ENCODE data around the gene STK32B.
A peak's percentile ranks its signal among the peaks of the same experiment; 100 is the strongest.
"Not testable (repeated sequence)": the region's sequence is repeated elsewhere in the genome, so short reads cannot be mapped to it uniquely, and the experiment has no call there.

Gene STK32B

GRCh38 chr4:5212255-5213013 lies 161.2 kb downstream of the STK32B start:
- DNase-seq = no peak

- no peak for DNase-seq
These were observed 161.9 kb downstream of the STK32B start for GRCh38 chr4:5213087-5213595.

DNA sequence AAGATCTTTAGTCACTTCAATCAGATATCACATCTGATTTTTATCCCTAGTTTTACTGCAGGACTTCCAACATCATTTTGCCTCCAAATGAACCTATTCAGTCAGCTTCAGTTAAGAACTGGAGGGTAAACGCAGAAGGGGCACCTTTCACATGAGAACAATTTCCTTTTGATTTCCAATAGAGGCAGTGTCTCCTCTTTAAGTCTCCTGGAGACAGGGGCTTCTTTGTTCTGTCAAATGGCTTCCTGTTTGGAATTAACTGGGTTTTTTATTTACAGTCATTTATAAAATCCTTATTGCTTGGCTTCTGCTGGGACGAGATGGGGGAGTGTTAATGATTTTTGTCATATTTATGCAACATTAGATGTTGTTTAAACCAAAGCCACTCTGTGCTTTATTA lies 164.0 kb downstream of the STK32B start:
- DNase-seq = no peak

GRCh38 chr4:5217421-5217820 lies 166.1 kb downstream of the STK32B start:
- DNase-seq = peak; percentile 44

GRCh38 chr4:5218376-5219069 lies 167.2 kb downstream of the STK32B start:
- no peak for DNase-seq

- DNase-seq = peak; percentile 33
These were observed 168.7 kb downstream of the STK32B start for GRCh38 chr4:5220028-5220427.

- no peak for DNase-seq
These were observed 170.8 kb downstream of the STK32B start for GRCh38 chr4:5222047-5222446.

GRCh38 chr4:5222951-5223350 lies 171.7 kb downstream of the STK32B start:
- DNase-seq = no peak

- DNase-seq = peak; percentile 24
These were observed 173.1 kb downstream of the STK32B start for GRCh38 chr4:5224340-5224739.

- DNase-seq = no peak
These were observed 181.3 kb downstream of the STK32B start for GRCh38 chr4:5232549-5232948.

DNA sequence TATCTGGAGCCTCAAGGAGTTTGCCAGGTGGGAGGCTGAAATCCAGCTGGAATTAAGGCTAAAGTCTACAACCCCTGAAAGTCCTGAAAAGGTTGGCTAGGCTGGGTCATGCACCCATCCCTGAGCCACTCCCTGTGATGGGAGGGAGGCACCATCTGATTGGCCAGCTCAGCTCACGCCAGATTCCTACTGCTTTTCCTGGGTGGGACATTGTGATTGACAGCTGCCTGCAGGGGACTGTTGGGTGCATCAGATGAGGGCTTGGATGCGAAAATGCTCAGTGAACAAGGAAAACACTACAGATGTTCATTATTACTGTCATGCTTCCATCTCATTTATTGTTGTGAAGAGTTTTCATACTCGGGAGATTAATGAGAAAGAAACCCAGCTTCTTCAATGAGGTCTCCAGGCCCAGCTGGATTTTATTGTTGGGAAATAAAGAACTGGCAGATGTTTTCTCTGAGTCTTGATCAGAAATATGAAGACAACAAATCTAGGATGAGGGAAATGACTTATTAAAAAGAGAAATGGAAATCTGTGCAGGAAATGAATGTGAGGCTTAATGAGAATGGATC lies 185.9 kb downstream of the STK32B start:
- DNase-seq = no peak

DNA sequence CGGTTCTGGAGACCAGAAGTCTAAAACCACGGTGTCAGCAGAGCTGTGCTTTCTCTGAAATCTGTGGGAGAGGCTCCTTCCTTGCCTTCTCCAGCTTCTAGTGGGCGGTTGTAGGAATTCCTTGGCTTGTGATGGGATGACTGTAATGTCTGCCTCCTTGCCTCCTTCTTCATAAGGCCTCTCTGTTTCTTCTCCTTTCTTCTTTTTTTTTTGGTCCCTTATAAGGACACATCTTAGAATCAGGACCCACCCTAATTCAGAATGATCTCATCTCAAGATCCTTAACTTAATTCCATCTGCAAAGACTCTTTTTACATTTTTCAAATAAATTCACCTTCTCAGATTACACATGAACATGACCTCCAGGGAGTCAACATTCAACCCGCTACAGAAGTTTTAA lies 186.9 kb downstream of the STK32B start:
- DNase-seq = peak; percentile 42

DNA sequence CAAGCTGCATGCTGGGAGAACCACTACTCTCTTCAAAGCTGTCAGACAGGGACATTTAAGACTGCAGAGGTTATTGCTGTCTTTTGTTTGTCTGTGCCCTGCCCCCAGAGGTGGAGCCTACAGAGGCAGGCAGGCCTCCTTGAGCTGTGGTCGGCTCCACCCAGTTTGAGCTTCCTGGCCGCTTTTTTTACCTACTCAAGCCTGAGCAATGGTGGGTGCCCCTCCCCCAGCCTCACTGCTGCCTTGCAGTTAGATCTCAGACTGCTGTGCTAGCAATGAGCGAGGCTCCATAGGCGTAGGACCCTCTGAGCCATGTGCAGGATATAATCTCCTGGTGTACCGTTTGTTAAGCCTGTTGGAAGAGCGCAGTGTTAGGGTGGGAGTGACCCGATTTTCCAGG lies 195.8 kb downstream of the STK32B start:
- DNase-seq = not testable (repeated sequence)

DNA sequence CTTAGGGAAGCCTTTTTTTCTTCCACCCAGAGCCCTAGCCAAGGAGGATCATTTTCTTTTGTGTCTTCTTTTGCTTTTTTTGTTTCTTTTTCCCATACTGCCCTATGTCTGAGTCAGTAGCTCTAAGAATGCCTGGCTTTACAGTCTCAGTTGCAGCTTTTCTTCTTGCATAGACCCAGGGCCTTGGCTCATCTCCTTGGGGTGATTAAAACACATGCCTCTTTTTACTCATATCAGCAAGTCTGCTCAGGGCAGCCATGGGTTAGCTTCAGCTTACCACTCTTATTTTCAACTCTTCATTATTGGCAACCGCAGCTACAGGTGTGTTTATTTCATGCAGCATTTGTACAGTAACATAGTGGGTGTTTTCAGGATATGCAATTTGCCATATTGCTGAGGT lies 196.5 kb downstream of the STK32B start:
- DNase-seq = no peak

DNA sequence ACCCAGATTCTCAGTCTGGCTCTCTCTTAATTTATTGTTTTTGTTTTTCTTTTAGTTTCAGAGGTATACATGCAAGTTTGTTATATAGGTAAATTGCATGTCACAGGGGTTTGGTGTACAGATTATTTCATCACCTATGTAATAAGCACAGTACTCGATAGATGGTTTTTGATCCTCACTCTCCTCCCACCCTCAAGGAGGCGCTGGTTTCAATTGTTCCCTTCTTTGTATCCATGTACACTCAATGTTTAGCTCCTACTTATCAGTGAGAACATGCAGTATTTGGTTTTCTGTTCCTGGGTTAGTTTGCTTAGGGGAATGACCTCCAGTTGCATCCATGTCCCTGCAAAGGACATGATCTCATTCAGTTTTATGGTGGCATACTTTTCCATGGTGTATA lies 198.4 kb downstream of the STK32B start:
- no peak for DNase-seq

DNA sequence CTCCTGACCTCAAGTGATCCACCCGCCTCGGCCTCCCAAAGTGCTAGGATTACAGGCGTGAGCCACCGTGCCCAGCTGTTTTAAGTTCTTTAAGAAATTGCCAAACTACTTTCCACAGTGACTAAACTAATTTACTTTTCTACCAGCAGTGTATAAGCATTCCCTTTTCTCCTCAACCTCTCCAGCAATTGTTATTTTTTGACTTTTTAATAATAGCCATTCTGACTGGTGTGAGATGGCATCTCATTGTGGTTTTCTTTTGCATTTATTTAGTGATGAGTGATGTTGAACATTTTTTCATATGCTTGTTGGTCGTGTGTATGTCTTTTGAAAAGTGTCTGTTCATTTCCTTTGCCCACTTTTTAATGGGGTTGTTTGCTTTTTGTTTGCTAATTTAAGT lies 199.3 kb downstream of the STK32B start:
- not testable (repeated sequence) for DNase-seq

DNA sequence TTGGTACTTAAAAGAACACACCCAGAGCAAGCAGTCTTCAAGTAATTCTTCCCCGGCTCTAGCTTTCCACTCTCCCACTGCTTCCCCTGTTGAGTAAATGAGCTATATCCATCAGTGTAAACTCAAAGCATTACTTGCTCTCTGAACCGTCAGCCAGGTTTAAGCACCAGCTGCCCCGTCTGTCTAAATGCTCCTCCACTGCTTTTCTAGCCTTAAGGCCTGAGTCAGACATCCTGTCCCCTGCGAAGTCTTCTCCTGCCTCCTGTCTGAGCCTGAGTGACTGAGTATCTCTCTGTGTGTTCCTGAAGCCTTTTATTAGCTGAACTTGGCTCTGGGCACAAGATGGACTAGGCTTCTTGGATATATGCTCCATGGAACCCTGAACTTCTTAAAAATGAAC lies 205.1 kb downstream of the STK32B start:
- no peak for DNase-seq

DNA sequence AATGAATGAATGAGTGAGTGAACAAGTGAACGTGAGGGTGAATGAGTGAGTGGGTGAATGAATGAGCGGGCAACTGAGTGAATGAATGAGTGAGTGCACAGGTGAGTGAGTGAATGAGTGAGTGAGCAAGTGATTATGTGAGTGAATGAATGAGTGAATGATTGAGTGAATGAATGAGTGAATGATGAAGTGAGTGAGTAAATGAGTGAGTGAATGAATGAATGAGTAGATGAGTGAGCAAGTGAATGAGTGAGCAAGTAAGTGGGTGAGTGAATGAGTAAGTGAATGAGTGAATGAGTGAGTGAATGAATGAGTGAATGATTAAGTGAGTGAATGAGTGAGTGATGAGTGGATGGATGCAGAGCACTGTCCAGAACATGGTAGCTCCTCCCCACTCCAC lies 205.8 kb downstream of the STK32B start:
- DNase-seq = no peak

DNA sequence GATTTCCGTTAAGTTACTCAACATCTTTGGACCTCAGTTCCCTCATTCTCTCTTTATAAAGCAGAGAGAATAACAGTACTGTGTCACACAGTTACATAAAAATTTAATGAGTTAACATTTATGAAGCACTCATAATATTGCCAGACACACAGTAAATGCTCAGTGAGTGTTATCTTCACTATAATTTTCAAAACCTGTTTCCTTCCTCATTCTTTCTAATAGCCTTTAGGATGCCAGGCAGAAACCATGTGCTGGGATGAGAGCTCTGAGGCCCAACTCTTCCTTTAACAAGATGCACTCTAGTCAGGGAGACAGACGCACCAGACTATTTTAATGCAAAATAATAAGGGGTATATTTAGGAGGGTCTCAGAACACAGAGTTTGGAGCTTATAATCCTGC lies 208.2 kb downstream of the STK32B start:
- DNase-seq = no peak

- DNase-seq = no peak
These were observed 208.8 kb downstream of the STK32B start for GRCh38 chr4:5260121-5260520.

DNA sequence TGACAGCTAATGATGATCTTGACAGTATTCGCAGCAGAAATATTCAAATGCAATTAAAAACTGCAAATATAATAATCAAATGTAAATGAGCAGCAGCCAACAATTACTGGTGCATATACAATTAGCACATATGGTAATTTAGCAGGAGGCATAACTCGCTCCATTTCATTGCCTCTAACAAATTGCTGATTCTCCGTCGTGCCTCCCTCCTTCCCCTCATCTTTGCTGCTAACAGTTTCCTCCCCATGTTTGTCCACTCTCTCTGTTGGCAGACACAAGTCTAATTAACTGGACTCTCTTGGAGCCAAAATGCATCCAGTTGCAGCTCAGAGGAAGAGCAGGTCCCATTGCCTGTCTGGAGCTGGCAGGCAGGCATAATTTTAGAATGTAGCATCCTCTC lies 210.6 kb downstream of the STK32B start:
- DNase-seq = no peak

- DNase-seq = peak; percentile 6
These were observed 215.7 kb downstream of the STK32B start for GRCh38 chr4:5266991-5267390.

DNA sequence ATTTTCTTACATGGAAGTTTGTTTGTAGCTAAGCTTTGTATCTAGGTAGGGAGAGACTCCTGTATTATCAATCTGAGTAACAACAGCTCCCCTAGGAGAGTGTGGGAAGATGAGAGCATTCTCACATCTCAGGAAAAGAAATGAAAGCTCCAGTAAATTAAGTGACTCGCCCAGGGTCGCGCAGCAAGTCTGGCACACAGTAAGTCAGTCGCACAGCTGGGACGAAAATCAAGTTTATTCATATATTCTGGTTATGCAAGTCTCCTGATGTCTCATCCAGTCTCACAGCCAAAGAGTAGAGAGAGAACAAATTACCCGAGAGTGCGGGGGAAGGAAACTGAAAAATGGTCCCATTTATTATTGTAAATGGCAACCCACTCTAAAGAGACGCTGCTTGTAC lies 216.1 kb downstream of the STK32B start:
- DNase-seq = peak; percentile 5

DNA sequence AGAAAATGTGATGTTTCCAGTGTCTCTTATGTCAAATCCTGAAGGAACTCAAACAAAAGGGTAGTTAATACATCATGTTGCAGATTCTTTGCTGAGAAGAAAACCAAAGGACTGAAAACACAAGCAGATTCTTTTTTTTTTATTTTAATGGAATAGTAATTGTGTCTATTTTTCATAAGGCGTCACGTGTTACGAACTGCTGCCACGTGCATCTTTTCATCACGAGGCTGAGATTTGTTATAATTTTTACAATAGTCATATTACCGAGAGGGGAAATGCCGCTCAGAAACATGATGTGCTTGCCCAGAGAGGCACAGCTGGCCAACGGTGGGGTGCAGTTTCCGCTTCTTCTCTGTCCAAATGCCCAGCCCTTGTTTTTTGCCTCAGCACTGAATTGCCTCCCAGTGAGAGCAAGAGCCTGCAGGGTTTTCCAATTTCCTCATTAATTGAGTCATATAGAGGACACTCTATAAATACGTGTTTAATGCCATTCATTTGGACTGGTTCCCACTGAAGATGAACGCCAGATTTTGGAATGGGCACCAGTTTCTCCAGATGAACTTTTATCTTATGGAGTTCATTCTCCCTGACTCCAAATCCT lies 225.3 kb downstream of the STK32B start:
- peak; percentile 1 for DNase-seq

All from EL (cell line).